Esophagus muscularis mucosa (tissue), 4 donors: ENCODE data around the gene TMEM255B.

Experiments used
- EP300 ChIP-seq: sonication (generic); formaldehyde crosslinking; IDR thresholded peaks from one replicate; pipeline ENCODE4 v1.6.1; 2017; ENCODE audit warnings: antibody characterized with exemption
- POLR2A ChIP-seq: fragments of 450-650 bp; IDR thresholded peaks from one replicate; pipeline ENCODE4 v1.6.1; 2017; ENCODE audit warnings: antibody characterized with exemption, moderate library complexity, mild to moderate bottlenecking, low read depth
- POLR2AphosphoS5 ChIP-seq, 2 donors: sonication (generic); formaldehyde crosslinking; IDR thresholded peaks; one replicate each; pipeline ENCODE4 v1.6.1; 2017; ENCODE audit warnings: antibody characterized with exemption in 2 of 2
- TF ChIP-seq, protein P1 (sequence below), 3 experiments: fragments of 200-600 bp in 2 of 3; fragments of 450-650 bp in 1 of 3; sonication (generic) in 2 of 3; IDR thresholded peaks; one replicate each; pipeline ENCODE4 v1.5.1; 2017 to 2019; ENCODE audit warnings: antibody characterized with exemption in 3 of 3, mild to moderate bottlenecking in 2 of 3, moderate library complexity in 1 of 3

GRCh38 chr13:113788413-113789135 is 29.5 kb downstream of the TMEM255B start:
- TF ChIP-seq POLR2A: no peak
- TF ChIP-seq POLR2AphosphoS5 (IDR thresholded peaks at IDR 0.05): no peak
- TF ChIP-seq, protein P1, sequence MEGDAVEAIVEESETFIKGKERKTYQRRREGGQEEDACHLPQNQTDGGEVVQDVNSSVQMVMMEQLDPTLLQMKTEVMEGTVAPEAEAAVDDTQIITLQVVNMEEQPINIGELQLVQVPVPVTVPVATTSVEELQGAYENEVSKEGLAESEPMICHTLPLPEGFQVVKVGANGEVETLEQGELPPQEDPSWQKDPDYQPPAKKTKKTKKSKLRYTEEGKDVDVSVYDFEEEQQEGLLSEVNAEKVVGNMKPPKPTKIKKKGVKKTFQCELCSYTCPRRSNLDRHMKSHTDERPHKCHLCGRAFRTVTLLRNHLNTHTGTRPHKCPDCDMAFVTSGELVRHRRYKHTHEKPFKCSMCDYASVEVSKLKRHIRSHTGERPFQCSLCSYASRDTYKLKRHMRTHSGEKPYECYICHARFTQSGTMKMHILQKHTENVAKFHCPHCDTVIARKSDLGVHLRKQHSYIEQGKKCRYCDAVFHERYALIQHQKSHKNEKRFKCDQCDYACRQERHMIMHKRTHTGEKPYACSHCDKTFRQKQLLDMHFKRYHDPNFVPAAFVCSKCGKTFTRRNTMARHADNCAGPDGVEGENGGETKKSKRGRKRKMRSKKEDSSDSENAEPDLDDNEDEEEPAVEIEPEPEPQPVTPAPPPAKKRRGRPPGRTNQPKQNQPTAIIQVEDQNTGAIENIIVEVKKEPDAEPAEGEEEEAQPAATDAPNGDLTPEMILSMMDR (IDR thresholded peaks at IDR 0.05): no peak
- TF ChIP-seq EP300: no peak
